GM18951 (cell line): ENCODE results near the gene ZER1.

Experiments used
- POLR2A ChIP-seq: IDR thresholded peaks from 4 replicates; pipeline ENCODE4 v1.6.1; 2011; ENCODE audit warnings: mild to moderate bottlenecking; ENCODE audit not compliant: insufficient read length, insufficient read depth; ENCODE audit errors: extremely low read depth
- in situ Hi-C: fragments of 300-500 bp; cut with MboI; formaldehyde crosslinking; loops from one replicate; pipeline ENCODE4 v1.12.0; 2022; ENCODE audit warnings: low sequenced_read_pairs, mixed read lengths, inconsistent platforms; ENCODE audit not compliant: unreplicated experiment

The ZER1 gene

DNA sequence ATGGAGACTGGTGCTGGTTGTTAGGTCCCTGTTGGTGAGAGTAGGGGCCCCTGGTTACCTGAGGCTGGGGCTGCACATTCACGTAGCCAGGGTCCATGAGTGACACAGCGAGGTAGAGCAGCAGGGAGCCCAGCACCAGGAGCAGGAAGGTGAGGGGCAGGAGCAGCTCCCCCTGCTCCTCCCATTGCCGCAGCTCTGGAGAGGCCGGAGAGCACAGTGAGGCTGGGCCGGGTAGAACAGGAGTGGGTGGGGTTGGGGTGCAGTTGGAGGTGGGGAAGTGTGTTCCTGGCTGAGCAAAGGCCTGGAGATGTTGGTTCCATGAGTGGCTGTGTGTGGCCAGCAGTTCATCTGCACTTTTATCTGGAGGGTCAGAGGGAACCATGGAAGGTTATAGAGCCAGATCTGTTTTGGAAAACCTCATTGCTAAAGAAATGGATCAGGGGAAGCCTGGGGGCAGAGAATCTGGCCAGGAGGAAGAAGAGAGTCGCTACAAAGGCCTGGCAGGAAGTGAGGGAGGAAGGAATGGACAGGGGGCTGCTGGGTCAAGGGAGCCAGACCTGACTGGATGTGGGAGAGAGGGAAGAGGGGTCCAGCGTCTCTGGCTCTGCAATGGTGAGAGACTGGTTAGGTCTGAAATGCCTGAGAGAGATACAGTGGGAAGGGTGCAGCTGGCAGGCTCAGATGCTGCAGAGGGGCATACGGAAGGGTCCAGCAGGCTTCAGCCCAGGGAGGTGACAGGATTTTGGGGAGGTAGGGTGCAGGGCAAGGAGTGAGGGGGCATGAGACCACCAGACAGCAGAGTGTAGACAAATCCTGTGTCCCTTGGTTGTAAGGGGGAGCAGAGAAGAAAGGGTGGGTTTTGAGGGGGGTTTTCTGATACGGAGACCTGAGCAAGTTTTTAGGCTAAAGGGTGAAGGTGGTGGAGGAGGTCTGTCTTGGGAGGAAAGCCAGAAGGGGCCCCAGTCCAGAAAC is 49.1 kb downstream of the ZER1 start:
- in situ Hi-C loops, result no loop called here
- no peak for TF ChIP-seq POLR2A

DNA sequence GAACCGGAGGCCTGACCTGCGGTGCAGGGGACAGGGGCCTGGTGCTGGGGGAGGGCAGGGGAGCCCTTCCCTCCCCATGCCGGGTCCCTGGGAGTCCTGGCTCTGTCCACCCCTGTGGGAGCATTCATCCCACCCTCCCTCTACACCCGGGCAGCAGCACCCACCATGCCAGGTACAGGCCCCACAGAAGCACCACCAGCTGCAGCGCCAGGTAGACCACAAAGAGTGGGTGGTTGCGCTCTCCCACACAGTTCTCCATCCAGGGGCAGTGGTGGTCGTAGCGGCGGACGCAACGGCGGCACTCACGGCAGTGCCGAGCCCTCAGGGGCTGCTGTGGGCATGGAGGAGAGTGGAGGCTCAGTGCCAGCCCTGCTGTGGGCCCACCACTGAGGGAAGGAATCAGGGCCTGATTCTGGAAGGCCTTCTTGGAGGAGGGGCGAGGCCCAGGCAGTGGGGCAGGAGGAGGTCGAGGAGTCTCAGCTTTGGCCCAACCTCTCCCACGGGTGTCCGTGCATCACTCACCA is 50.2 kb downstream of the ZER1 start:
- TF ChIP-seq POLR2A, result no peak

DNA sequence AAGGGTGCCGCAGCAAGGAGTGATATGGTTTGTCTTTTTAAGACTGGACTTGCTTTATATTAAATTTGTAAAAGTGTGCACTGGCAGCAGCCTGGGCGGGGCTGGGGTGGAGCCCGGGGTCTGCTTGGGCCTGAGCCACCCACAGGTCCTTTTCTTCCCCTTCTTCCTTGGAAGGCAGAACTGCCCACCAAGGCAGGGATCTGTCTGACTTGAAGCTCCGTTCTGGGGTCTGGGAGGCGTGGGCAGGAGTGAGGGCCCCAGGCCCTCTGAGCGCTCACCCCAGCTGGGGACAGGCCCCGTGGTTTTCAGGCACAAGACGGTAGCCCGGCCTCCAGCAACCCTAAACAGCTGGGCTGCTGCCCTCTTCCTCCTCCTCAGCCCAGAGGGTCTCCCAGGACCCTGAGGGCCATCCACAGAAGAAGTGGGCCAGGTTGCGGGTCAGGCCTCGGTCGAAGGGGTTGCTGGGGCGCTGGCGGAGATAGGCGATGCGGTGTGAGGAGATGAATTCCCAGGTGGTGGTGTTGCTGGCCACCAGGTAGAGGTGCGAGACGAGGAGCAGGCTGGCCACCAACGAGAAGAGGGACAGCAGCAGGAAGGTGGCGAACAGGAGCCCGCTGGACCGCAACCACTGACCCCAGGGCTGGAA is 50.8 kb downstream of the ZER1 start:
- TF ChIP-seq POLR2A, result no peak
- in situ Hi-C loops, result no loop called here

More for the DNA sequence above, 50.2 kb downstream of the ZER1 start:
- in situ Hi-C loops, result no loop called here

DNA sequence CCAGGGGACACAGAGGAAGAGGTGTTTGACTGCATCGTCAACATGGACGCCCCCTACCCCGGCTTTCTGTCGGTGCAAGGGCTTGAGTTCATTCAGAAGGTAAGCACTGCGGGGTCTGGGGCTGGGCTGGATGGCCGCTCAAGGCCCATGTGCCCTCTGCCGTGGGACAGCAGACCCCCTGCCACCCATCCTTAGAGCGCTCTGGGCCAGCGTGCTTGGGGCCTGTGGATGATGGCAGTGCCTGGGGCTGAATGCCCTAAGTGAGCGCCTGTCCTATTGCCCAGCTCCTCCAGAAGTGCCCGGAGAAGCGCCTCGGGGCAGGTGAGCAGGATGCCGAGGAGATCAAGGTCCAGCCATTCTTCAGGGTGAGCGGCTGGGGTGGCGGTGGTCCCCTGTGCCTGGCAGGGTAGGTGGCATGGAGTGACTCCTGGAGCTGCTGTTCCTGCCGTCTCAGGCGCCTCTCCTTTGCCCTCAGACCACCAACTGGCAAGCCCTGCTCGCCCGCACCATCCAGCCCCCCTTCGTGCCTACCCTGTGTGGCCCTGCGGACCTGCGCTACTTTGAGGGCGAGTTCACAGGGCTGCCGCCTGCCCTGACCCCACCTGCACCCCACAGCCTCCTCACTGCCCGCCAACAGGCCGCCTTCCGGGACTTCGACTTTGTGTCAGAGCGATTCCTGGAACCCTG is 51.7 kb downstream of the ZER1 start:
- no peak for TF ChIP-seq POLR2A
- in situ Hi-C loops, result no loop called here

DNA sequence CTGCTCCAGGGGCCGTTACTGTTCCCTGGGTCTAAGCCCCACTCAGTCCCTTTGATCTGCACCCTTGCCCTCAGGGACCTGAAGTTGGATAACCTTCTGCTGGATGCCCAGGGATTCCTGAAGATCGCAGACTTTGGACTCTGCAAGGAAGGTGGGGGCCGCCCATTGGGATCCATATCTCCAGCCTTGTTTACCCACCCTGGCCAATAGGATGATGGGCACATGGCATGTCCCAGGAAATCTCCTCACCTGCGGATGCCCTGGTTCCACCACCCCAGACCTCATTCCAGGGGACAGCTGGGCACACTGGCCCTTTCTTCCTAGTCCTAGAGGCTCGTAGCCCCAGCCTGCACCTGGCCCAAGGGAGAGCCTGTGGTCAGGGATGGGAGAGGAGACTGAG is 53.3 kb downstream of the ZER1 start:
- TF ChIP-seq POLR2A, result no peak
- in situ Hi-C loops, result no loop called here

DNA sequence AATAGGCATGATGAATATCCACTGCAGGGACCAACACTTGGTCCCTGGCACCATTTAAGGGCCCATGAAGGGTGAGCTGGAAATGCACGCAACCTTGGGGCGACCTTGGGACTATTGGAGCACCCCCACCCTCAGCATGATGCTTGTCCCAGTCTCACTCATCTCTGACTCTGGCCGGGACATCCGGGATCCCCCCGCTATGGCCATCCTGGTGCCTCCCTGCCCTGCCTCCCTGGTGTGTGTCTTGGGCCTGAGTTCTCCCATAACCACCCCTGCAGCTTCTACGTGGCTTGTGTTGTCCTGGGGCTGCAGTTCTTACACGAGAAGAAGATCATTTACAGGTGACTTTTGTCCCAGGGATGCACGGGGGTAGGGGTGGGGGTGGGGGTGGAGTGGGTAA is 53.7 kb downstream of the ZER1 start:
- in situ Hi-C loops, result no loop called here
- TF ChIP-seq POLR2A, result no peak

DNA sequence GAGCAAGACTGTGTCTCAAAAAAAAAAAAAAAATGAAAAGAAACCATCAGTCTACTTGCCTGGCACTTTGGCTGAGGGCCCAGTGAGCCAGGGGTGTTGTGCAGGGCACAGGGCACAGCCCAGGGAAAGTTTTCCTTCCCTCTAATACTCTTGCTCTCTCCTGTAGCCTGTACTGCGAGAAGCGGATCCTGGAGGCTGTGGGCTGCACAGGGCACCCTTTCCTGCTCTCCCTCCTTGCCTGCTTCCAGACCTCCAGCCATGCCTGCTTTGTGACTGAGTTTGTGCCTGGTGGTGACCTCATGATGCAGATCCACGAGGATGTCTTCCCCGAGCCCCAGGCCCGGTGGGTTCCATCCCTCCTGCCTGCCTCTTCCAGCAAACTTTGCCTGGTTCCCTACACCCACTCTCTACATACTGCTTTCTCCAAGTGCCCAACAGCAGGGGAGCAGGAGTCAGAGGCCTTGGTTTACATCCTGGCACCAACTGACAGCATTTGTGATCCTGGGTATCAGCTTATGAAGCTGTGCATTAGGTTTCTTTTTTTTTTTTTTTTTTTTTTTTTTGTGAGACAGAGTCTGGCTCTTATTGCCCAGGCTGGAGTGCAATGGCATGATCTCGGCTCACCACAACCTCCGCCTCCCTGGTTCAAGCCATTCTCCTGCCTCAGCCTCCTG is 55.0 kb downstream of the ZER1 start:
- TF ChIP-seq POLR2A, result no peak
- in situ Hi-C loops, result no loop called here

DNA sequence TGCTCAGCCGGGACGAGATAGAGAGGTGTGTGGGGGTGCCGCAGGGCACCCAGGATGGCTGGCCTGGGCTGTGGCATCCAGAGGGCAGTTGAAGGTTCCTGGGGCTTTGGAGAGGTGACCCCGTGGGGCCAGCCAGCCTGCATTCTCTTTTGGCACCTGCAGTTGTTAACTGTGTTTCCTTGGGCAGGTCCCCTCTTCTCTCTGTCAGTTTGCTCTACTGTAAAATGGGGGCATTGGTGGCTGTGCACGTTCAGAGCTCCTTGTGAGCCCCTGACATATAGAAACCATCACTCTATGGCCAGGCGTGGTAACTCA is 56.3 kb downstream of the ZER1 start:
- in situ Hi-C loops, result no loop called here
- TF ChIP-seq POLR2A, result no peak

DNA sequence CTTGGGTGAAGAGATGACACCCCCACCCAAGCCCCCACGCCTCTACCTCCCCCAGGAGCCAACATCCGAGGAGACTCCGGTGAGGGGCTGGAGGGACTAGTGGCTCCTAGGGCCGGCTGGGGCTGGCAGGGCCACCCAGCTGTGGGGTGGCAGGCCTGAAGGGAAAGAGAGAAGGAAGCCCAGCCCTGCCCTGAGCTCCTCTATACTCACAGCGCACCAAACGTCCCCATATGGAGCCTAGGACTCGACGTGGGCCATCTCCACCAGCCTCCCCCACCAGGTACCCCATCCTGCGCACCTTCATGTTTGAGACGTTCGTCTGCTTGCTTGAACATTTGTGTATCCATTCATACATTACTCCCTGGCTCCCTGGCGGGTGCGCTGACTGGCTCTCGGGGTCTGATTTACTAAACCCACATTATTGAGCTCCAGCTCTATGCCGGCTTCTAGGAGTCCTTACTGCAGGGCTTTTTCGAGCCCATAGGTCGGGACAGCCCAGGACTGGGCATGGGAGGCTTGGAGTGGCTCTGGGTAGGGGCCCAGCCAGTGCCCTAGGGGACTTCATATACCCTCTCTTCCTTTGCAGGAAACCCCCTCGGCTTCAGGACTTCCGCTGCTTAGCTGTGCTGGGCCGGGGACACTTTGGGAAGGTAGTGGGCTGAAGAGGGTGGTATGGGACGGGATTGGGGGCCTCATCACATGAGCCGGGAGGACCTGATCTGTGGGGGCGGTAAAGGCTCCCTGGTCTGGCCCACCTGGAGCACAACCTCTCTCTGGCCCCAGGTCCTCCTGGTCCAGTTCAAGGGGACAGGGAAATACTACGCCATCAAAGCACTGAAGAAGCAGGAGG is 56.9 kb downstream of the ZER1 start:
- no peak for TF ChIP-seq POLR2A
- in situ Hi-C loops, result no loop called here

DNA sequence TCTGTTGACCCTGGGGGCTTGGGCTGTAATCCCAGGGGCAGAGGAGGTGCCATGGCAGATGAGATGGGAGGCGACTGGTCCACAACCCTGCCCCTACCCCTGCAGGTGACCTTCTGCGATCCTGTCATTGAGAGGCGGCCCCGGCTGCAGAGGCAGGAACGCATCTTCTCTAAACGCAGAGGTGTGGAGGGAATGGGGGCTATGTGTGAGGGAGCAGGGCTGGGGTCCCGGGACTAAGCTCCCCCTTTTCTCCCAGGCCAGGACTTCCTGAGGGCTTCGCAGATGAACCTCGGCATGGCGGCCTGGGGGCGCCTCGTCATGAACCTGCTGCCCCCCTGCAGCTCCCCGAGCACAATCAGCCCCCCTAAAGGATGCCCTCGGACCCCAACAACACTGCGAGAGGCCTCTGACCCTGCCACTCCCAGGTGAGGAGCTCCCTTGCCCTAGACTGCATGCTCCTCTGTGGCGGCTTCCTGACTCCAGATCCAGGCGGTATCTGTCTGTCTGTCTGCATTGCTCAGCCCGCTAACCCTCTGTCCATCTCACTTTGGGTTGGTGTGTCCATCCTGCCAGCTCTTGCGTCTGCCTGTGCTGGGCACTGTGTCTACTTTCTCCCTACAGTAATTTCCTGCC is 57.7 kb downstream of the ZER1 start:
- in situ Hi-C loops, result no loop called here
- TF ChIP-seq POLR2A, result no peak

DNA sequence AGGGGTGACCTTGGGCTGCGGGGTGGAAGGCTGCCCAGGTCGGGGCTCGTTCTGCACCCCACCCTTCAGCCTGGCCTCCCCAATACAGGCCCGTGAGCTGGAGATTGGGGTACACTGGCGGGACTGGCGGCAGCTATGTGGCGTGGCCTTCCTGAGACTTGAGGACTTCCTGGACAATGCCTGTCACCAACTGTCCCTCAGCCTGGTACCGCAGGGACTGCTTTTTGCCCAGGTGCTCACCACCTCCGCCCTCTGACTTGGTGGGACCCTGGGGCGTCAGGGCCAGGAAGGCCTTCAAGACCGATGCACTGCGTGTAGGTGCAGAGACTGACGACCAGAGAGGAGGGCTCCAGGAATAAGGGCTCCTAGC is 58.3 kb downstream of the ZER1 start:
- no peak for TF ChIP-seq POLR2A
- in situ Hi-C loops, result no loop called here

DNA sequence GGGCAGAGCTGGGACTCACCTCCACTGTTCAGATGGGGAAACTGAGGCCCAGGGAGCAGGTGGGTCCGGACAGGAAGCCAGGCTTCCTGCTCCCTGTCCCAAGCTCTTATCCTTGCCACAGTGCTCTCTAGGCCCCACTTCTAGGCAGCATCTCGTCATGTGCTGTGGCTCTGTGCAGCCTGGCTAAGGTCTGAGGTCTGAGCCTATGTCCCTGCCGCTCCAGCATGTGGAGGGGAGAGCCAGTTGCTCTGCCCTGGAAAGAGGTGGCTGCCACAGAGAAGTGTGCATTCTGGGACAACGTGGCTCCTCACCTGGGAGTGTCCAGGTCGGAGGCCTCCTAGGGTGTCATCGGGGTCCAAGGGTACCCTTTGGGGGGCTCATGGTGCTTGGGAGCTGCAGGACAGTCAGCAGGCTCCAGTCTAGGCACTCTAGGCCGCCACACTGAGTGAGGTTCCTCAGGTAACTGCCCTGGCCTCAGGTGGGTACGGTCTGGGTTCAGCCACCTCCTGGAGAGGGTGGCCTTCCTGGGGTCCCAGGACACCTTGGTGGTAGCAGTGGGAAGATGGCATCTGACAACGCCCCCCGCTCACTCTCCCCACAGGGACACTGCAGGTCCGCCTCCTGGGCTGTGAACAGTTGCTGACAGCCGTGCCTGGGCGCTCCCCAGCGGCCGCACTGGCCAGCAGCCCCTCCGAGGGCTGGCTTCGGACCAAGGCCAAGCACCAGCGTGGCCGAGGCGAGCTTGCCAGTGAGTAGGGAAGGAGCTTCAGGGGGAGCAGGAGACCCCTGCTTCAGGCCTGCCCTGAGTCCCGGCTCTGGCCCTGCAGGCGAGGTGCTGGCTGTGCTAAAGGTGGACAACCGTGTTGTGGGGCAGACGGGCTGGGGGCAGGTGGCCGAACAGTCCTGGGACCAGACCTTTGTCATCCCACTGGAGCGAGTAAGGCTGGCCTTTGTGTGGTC is 59.0 kb downstream of the ZER1 start:
- no peak for TF ChIP-seq POLR2A
- in situ Hi-C loops, result no loop called here
